Subcutaneous adipose tissue (tissue), 4 donors: ENCODE results near the gene CPAMD8. TPM values are rescaled to one million over a fixed set of nuclear protein-coding genes. Genes with fewer than 3 reads are reported as not detected.

Experiments
- CTCF ChIP-seq: fragments of 450-650 bp; IDR thresholded peaks from one replicate; pipeline ENCODE4 v1.5.1; 2016; ENCODE audit warnings: low read depth, mild to moderate bottlenecking, control low read depth, antibody characterized with exemption, moderate library complexity
- small RNA-seq: library from RNA; depleted of rRNA; stranded (forward); fragments of <200 nt; gene quantifications from one replicate; pipeline ENCODE3, GENCODE V24; 2016
- total RNA-seq, 4 donors: library from RNA; depleted of rRNA; stranded (reverse); fragments of >200 nt; gene quantifications; one replicate each; pipeline ENCODE4 v1.1.0, GENCODE V29; 2016

Gene CPAMD8
- total RNA-seq, 4 donors from 2014 or later, result 3.7 to 75.5 (median 22.0) TPM

GRCh38 chr19:16846901-16847300 is 179.7 kb downstream of the CPAMD8 start:
- TF ChIP-seq CTCF, result no peak

Small RNAs within 50 kb of the gene (small RNA-seq; reads per million reads assigned to genes)
- not detected for gene RN7SL823P
- gene RN7SL835P, result not detected

Other genes starting within 250 kb of the CPAMD8 start
- 10 to 100 TPM; 44.4 to 94.0 (median 50.5) TPM for gene SIN3B, start 197.4 kb downstream of the CPAMD8 start, total RNA-seq
- 10 to 100 TPM in 2 of 4 donors, 1 to 10 TPM in 2; 2.5 to 24.1 (median 10.6) TPM for gene F2RL3, start 137.8 kb downstream of the CPAMD8 start, total RNA-seq
- 1 to 10 TPM; 3.3 to 6.5 (median 4.8) TPM for gene HAUS8, start 48.6 kb upstream of the CPAMD8 start, total RNA-seq
- 100 to 1,000 TPM in 1 of 4 donors, 10 to 100 TPM in 3; 72.0 to 158 (median 82.8) TPM for gene MYO9B, start 49.0 kb upstream of the CPAMD8 start, total RNA-seq
- 10 to 100 TPM; 20.5 to 31.3 (median 29.2) TPM for gene USE1, start 188.5 kb upstream of the CPAMD8 start, total RNA-seq
- gene OCEL1, start 199.4 kb upstream of the CPAMD8 start, total RNA-seq, result 10 to 100 TPM in 2 of 4 donors, 1 to 10 TPM in 2; 8.8 to 16.2 (median 12.0) TPM
- 10 to 100 TPM in 2 of 4 donors, 1 to 10 TPM in 2; 7.1 to 47.7 (median 10.7) TPM for gene NR2F6, start 219.1 kb upstream of the CPAMD8 start, total RNA-seq
- 10 to 100 TPM in 1 of 4 donors, 1 to 10 TPM in 3; 3.4 to 39.9 (median 4.8) TPM for gene USHBP1, start 237.9 kb upstream of the CPAMD8 start, total RNA-seq
- 10 to 100 TPM; 49.6 to 60.6 (median 54.7) TPM for gene BABAM1, start 240.6 kb upstream of the CPAMD8 start, total RNA-seq